HepG2 (cell line): ENCODE data around the gene HAUS1. TPM values are rescaled to one million over a fixed set of nuclear protein-coding genes. Genes with fewer than 3 reads are reported as not detected.

Experiments
- ATAC-seq: fragments of 200-7000 bp; cut with Tn5 transposase; 3 replicates; pipeline ENCODE4 v1.9.1; 2020; ENCODE audit warnings: mild to moderate bottlenecking, moderate library complexity
- BruUV-seq: library from RNA; stranded (reverse); fragments of 400-500 nt; replicated peaks from 2 replicates; lab custom pipeline; 2021; lab: Mats Ljungman, UMichigan
- CTCF ChIA-PET: fragments of 300-600 bp; formaldehyde crosslinking; extraction: SDS; loops from one replicate; lab custom pipeline; 2021; ENCODE audit warnings: low total read pairs, inconsistent platforms, low intra/inter-chr PET ratio; lab: Yijun Ruan, JAX
- POLR2A ChIA-PET: fragments of 350-600 bp; sonication (Branson Sonifier 250); formaldehyde crosslinking; loops from one replicate; lab custom pipeline; 2020; ENCODE audit warnings: antibody characterized with exemption, inconsistent platforms; lab: Yijun Ruan, JAX
- DNase-seq: peaks from one replicate; pipeline ENCODE4 v3.0.0-alpha.2; 2015; ENCODE audit warnings: low spot score
- FAIRE-seq: peaks from 3 replicates; lab custom pipeline; 2011; peaks lifted over from hg19 to GRCh38; lab: Jason Lieb, UNC
- H2AFZ ChIP-seq: one replicate; pipeline ENCODE4 v1.6.1; 2011; ENCODE audit warnings: low read length, inconsistent platforms
- H3K27ac ChIP-seq: fragments of 300-600 bp; 3 replicates; pipeline ENCODE4 v1.8.0; 2011; ENCODE audit warnings: mixed run types, mild to moderate bottlenecking, mixed read lengths, low read length, inconsistent platforms; ENCODE audit not compliant: insufficient read depth; ENCODE audit errors: extremely low read length
- H3K27me3 ChIP-seq, 2 experiments: fragments of 200-600 bp in 1 of 2; 2 replicates in 1 of 2; 3 replicates in 1 of 2; pipeline versions ENCODE4 v1.6.0 to v1.8.0; 2011; ENCODE audit warnings: low read length in 2 of 2, mild to moderate bottlenecking in 2 of 2, moderate library complexity in 2 of 2, inconsistent platforms in 1 of 2; ENCODE audit not compliant: insufficient read depth in 2 of 2, control insufficient read depth in 1 of 2
- H3K36me3 ChIP-seq, 2 experiments: fragments of 200-600 bp in 1 of 2; replicated peaks in 1 of 2; 2 replicates in 1 of 2; 3 replicates in 1 of 2; pipeline versions ENCODE4 v1.5.1 to v1.8.0; 2011; ENCODE audit warnings: low read length in 2 of 2, inconsistent platforms in 1 of 2; ENCODE audit not compliant: insufficient read depth in 2 of 2, control insufficient read depth in 1 of 2
- H3K4me1 ChIP-seq: 2 replicates; pipeline ENCODE4 v1.5.1; 2012; ENCODE audit warnings: low read length, inconsistent platforms; ENCODE audit not compliant: insufficient read depth
- H3K4me2 ChIP-seq: 2 replicates; pipeline ENCODE4 v1.6.0; 2011; ENCODE audit warnings: low read depth, low read length, inconsistent platforms
- H3K4me3 ChIP-seq, 3 experiments: fragments of 200-600 bp in 1 of 3; sonication (generic), shearing (Covaris generic) in 1 of 3; replicated peaks in 1 of 3; 2 replicates each; pipeline ENCODE4 v1.5.1; 2011 to 2016; ENCODE audit warnings: low read length in 3 of 3, inconsistent platforms in 2 of 3, low read depth in 2 of 3, mild to moderate bottlenecking in 2 of 3, control low read depth in 1 of 3, mixed read lengths in 1 of 3; ENCODE audit not compliant: insufficient read depth in 1 of 3
- H3K79me2 ChIP-seq: one replicate; pipeline ENCODE4 v1.6.1; 2011; ENCODE audit warnings: low read length, inconsistent platforms; ENCODE audit not compliant: insufficient read depth
- H3K9ac ChIP-seq: 2 replicates; pipeline ENCODE4 v1.6.0; 2011; ENCODE audit warnings: mild to moderate bottlenecking, low read depth, low read length, inconsistent platforms; ENCODE audit not compliant: insufficient read depth
- H3K9me3 ChIP-seq: 2 replicates; pipeline ENCODE4 v1.5.1; 2012; ENCODE audit warnings: mild to moderate bottlenecking, low read length
- H4K20me1 ChIP-seq: 2 replicates; pipeline ENCODE4 v1.6.0; 2011; ENCODE audit warnings: inconsistent platforms, mild to moderate bottlenecking, low read length, moderate library complexity; ENCODE audit not compliant: insufficient read depth
- ATF7 ChIP-seq, 2 experiments: fragments of 450-650 bp in 1 of 2; sonication (generic) in 1 of 2; formaldehyde crosslinking in 1 of 2; IDR thresholded peaks; 2 replicates each; pipeline versions ENCODE4 v1.4.0 to v1.6.1; 2016 to 2020; ENCODE audit warnings: antibody characterized with exemption in 1 of 2, mild to moderate bottlenecking in 1 of 2, missing genetic modification reagents in 1 of 2
- GATAD1 ChIP-seq: IDR thresholded peaks from 2 replicates; pipeline ENCODE4 v1.6.1; 2016; ENCODE audit warnings: missing genetic modification reagents, missing compliant biosample characterization
- MTERF4 ChIP-seq: sonication (generic); formaldehyde crosslinking; IDR thresholded peaks from 2 replicates; pipeline ENCODE4 v1.8.0; 2023; ENCODE audit warnings: mild to moderate bottlenecking, missing genetic modification reagents
- MXD3 ChIP-seq: IDR thresholded peaks from 2 replicates; pipeline ENCODE4 v1.6.1; 2016; ENCODE audit warnings: mild to moderate bottlenecking, missing biosample characterization, missing genetic modification reagents
- NCOR1 ChIP-seq: fragments of 200-600 bp; sonication (generic); IDR thresholded peaks from 2 replicates; pipeline ENCODE4 v1.7.0; 2017; ENCODE audit warnings: antibody characterized with exemption, low read length, borderline replicate concordance
- PLRG1 ChIP-seq: fragments of 450-650 bp; conservative IDR thresholded peaks from 2 replicates; pipeline ENCODE4 v1.6.1; 2016
- RERE ChIP-seq: IDR thresholded peaks from 2 replicates; pipeline ENCODE4 v1.6.1; 2016; ENCODE audit warnings: low read depth, missing genetic modification reagents, missing compliant biosample characterization
- SP140L ChIP-seq: sonication (generic); formaldehyde crosslinking; IDR thresholded peaks from 2 replicates; pipeline ENCODE4 v1.4.0; 2020; ENCODE audit warnings: missing genetic modification reagents, borderline replicate concordance
- SP4 ChIP-seq: sonication (generic); formaldehyde crosslinking; IDR thresholded peaks from 2 replicates; pipeline ENCODE4 v1.8.1; 2023; ENCODE audit warnings: mild to moderate bottlenecking, missing genetic modification reagents
- SP5 ChIP-seq: IDR thresholded peaks from 2 replicates; pipeline ENCODE4 v1.6.1; 2016; ENCODE audit warnings: low read depth, borderline replicate concordance
- SRSF1 ChIP-seq: fragments of 200-400 bp; formaldehyde crosslinking; optimal IDR thresholded peaks from 2 replicates; pipeline ENCODE3; 2017; ENCODE audit warnings: mild to moderate bottlenecking, low read depth, low read length, moderate library complexity
- THAP11 ChIP-seq: IDR thresholded peaks from 2 replicates; pipeline ENCODE4 v1.6.1; 2016; ENCODE audit warnings: missing biosample characterization, missing genetic modification reagents
- THYN1 ChIP-seq: sonication (generic); formaldehyde crosslinking; IDR thresholded peaks from 2 replicates; pipeline ENCODE4 v1.8.1; 2023; ENCODE audit warnings: low read depth, mild to moderate bottlenecking, moderate library complexity, missing genetic modification reagents, borderline replicate concordance
- YY1 ChIP-seq: IDR thresholded peaks from 2 replicates; pipeline ENCODE4 v1.6.1; 2011; ENCODE audit warnings: low read length, low read depth, moderate library complexity, mild to moderate bottlenecking; ENCODE audit not compliant: insufficient read depth, insufficient replicate concordance
- ZNF629 ChIP-seq: sonication (generic); formaldehyde crosslinking; conservative IDR thresholded peaks from 2 replicates; pipeline ENCODE4 v1.5.0; 2020; ENCODE audit warnings: missing genetic modification reagents
- WGBS: methylation state at CpG from one replicate; pipeline ENCODE4 v1.1.6; 2017; ENCODE audit warnings: low lambda C conversion rate; 5-methylcytosine and 5-hydroxymethylcytosine counted together
- in situ Hi-C: cut with HindIII; loops from 2 replicates; pipeline ENCODE4 v1.10.0; 2017; ENCODE audit warnings: low pct_unique_long_range_greater_than_20kb; ENCODE audit not compliant: extremely low pct_ligation_motif_present
- intact Hi-C: fragments of 100-400 bp; cut with micrococcal nuclease; formaldehyde crosslinking; loops from one replicate; pipeline ENCODE4 v1.10.0; 2022; ENCODE audit not compliant: unreplicated experiment
- polyA plus RNA-seq, 8 experiments: library from polyadenylated mRNA; depleted of rRNA in 3 of 8; stranded (reverse) in 7 of 8; unstranded in 1 of 8; fragments of >200 nt; fragmentation: Illumina TruSeq in 4 of 8; extraction: Trizol in 4 of 8; gene quantifications; 2 replicates each; pipeline versions ENCODE4 v1.2.1 to v1.2.3, GENCODE V29; 2011 to 2016; ENCODE audit warnings: low read depth in 4 of 8, missing spikeins in 1 of 8, mixed read lengths in 1 of 8; ENCODE audit not compliant: insufficient read depth in 1 of 8
- total RNA-seq, 5 experiments: library from RNA; depleted of rRNA; stranded (reverse); fragments of >200 nt; fragmentation: Illumina TruSeq; extraction: Trizol; gene quantifications; 2 replicates each; pipeline ENCODE4 v1.2.3, GENCODE V29; 2016; ENCODE audit warnings: low read depth in 1 of 5
- TF ChIP-seq, protein P1 (sequence below): IDR thresholded peaks from 2 replicates; pipeline ENCODE4 v1.6.1; 2012; ENCODE audit warnings: inconsistent platforms

HAUS1 gene
- total and polyA plus RNA-seq, 2 of the 13 experiments (the other 11 are each of a cell fraction or from before 2014, with no cell fraction given) = 20.6 to 59.2 TPM

DNA sequence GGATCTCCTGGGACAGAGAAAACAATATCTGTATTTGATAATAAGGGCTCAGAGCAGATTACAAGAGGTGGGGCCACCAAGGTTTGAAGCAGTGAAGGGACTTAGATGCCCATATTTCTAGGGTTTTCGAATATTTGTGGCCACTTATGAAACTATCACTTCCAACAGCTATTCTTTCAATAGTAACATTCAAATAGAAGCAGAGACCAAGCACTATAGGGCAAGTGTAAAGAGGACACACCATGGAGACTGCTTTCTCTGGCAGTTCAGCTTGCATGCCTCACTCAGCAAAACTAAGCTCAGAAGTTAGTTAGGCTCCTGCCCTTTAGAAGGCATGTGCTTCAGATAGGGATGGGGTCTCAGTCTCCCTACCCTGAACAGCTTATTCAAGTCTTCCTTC is 42.4 kb upstream of the HAUS1 start (continued):
- TF ChIP-seq RERE (CRISPR knock-in tag) (no peak), SP5 (CRISPR knock-in tag) (no peak), THAP11 (no peak), SP140L (CRISPR knock-in tag) (no peak), THYN1 (no peak)

- no peaks in the 10 kb centered on the region for H4K20me1 ChIP-seq
- H3K4me3 ChIP-seq = no peak overlapping the region
- no peaks in the 10 kb centered on the region for H3K9me3 ChIP-seq
- CTCF ChIA-PET = no interaction called here
- BruUV-seq = no TSS peak
- in situ Hi-C loops = no loop called here
- no peaks in the 10 kb centered on the region for H3K36me3 ChIP-seq
- H3K27me3 ChIP-seq = peaks cover 2 to 12% of the 10 kb centered on the region in 2 experiments; a peak in 1 of 5 replicates
- H3K9ac ChIP-seq = no peak overlapping the region
- no peak for ATAC-seq
- intact Hi-C loops = no loop called here
- POLR2A ChIA-PET = no interaction called here
- no peaks in the 10 kb centered on the region for H3K4me1 ChIP-seq
- no peaks in the 10 kb centered on the region for H3K79me2 ChIP-seq
- no peak overlapping the region for H3K4me2 ChIP-seq
- 76% methylated on average over 5 of the region's 5 CpGs for WGBS
- H2AFZ ChIP-seq = no peak overlapping the region
- H3K27ac ChIP-seq = no peak overlapping the region
- no peak for FAIRE-seq
- DNase-seq = no peak
- TF ChIP-seq MXD3 (CRISPR knock-in tag) (no peak), ZNF629 (no peak), NCOR1 (no peak), PLRG1 (no peak), YY1 (no peak), MTERF4 (no peak), SRSF1 (no peak), GATAD1 (no peak), ATF7 (IDR thresholded peaks at IDR 0.05) (no peak), ATF7 (CRISPR knock-in tag; IDR thresholded peaks at IDR 0.05) (no peak), SP4 (CRISPR knock-in tag) (no peak)
- TF ChIP-seq, protein P1, sequence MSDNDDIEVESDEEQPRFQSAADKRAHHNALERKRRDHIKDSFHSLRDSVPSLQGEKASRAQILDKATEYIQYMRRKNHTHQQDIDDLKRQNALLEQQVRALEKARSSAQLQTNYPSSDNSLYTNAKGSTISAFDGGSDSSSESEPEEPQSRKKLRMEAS = no peak
Measured at GRCh38 chr18:46062781-46063180, 41.4 kb upstream of the HAUS1 start.
